GM19099 (cell line): ENCODE data around the gene ARSG.

Source experiments
- POLR2A ChIP-seq: IDR thresholded peaks from 3 replicates; pipeline ENCODE4 v1.6.1; 2011; ENCODE audit warnings: low read depth; ENCODE audit not compliant: insufficient read length; ENCODE audit errors: extremely low read depth

ARSG gene

GRCh38 chr17:68302666-68303065 lies 11.4 kb downstream of the ARSG start:
- TF ChIP-seq POLR2A, result no peak

DNA sequence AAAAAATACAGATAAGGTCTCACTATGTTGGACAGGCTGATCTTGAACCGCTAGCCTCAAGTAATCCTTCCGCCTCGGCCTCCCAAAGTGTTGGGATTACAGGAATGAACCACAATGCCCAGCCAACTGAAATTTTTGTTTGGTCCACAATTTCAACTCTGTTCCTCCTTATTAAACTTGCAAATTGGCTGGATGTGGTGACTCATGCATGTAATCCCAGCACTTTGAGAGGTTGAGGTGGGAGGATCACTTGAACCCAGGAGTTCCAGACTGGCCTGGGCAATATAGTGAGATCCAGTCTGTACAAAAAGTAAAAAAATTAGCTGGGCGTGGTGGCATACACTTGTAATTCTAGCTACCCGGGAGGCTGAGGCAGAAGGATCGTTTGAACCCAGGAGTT lies 13.4 kb downstream of the ARSG start:
- TF ChIP-seq POLR2A, result no peak

DNA sequence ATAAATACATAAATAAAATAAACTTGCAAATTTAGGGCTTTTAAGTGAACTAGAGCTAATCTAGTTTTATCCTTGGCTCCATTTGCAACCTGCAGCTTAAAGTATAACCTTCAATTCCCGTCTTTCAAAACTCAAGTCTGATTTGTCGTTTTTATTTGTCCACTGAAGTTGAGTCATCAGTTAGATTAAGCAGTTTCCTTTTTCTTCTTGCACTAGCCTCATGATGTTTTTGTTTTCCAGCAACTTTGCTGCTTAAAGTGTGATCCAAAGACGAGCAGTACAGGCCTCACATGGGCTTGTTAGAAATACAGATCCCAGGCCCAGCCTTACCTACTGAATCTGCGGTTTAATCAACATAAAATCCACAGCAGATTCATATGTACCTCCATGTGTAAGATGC lies 13.8 kb downstream of the ARSG start:
- no peak for TF ChIP-seq POLR2A

DNA sequence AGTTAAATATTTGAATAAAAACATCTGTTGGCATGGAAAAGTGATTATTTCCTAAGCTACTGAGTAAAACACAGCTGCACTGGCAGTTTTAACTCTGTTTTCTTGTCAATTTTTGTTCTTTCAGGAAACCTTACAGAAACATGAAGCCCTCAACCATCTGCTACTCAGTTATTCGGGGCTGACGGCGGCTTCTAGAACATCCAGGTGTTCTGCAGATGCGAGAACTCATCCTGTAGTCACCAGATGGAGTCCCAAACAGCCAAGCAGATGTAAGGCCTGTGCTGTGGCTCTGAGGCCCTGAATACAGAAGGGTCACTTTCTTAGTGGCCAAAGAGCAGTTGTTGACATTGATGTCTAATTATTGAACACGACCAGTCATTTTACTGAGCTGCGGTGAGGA lies 15.5 kb downstream of the ARSG start:
- TF ChIP-seq POLR2A, result no peak

GRCh38 chr17:68307443-68307842 lies 16.1 kb downstream of the ARSG start:
- no peak for TF ChIP-seq POLR2A

DNA sequence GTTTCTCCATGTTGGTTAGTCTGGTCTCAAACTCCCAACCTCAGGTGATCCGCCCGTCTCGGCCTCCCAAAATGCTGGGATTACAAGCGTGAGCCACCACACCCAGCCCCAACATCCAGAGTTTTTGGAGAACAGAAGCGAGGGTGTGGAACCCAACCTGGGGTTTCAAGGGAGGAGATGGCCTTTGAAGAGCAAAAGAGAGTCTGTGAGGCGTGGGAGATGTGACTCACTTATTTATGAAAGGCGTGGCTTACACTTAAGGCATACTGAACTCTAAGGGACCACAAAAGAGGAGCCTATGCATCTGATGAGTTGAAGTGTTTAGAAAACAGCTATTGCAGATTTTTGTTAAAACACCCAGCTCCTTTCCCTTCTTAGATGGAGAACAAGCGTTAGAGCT lies 18.9 kb downstream of the ARSG start:
- no peak for TF ChIP-seq POLR2A

- no peak for TF ChIP-seq POLR2A
Measured at GRCh38 chr17:68314916-68315535, 23.7 kb downstream of the ARSG start.

- TF ChIP-seq POLR2A, result no peak
Measured at GRCh38 chr17:68315930-68316329, 24.6 kb downstream of the ARSG start.

DNA sequence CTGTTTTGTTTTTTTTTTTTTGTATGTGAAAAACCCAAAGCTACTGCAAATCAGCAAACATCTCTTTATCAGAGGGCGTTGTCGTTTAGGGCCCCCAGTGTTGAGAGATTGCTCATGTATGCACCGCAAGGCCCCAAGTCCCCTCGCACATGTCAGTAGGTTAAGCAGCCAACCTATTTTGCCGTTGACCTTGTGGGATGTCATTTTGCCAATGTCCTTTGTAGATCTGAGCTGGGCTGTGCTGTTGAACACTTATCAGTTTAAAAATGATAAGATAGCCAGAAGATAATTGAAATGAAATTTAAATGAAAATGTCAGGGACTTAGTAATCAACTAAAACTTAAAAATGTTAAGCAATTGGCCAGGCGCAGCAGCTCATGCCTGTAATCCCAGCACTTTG lies 26.2 kb downstream of the ARSG start:
- no peak for TF ChIP-seq POLR2A

GRCh38 chr17:68318103-68318991 lies 27.1 kb downstream of the ARSG start:
- TF ChIP-seq POLR2A, result no peak

GRCh38 chr17:68319410-68320162 lies 28.3 kb downstream of the ARSG start:
- no peak for TF ChIP-seq POLR2A

GRCh38 chr17:68320311-68320865 lies 29.1 kb downstream of the ARSG start:
- no peak for TF ChIP-seq POLR2A

DNA sequence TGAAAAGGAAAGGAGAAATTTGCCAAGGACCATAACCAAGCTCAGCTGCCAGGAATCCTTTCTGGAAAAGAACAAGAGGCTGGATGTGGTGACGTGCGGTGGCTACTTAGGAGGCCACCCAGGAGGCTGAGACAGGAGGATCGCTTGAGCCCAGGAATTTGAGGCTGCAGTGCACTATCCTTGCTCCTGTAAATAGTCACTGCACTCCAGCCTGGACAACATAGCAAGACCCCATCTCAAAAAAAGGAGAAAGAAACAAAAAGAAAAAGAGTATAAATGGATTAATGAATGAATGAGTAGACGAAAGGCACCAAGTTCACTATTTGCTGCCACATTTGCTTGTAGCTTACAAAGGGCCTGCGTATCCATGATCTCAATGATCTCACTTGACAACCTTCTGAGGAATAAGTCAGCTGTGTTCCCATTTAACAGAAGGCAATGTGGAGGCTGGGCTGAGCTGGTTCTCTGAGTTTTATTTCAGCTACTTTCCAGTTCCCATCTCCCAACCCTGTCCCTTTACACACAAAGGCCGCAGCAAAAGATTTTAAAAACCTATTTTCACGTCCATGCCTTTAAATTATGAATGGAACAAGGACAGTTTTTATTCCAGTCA lies 29.8 kb downstream of the ARSG start:
- TF ChIP-seq POLR2A, result no peak

- TF ChIP-seq POLR2A, result no peak
Measured at GRCh38 chr17:68321556-68321954, 30.3 kb downstream of the ARSG start.

GRCh38 chr17:68322630-68323029 lies 31.3 kb downstream of the ARSG start:
- no peak for TF ChIP-seq POLR2A
